Measurements from ENCODE around the gene AGK.
A peak's percentile ranks its signal among the peaks of the same experiment; 100 is the strongest.

AGK gene

GRCh38 chr7:141551094-141551781 lies at the start of gene AGK:
Gene AGK (plus strand): TSS chr7:141551410. CDS start chr7:141555467, 4,057 bp downstream.
- peak; percentile 35 to 53 for DNase-seq (ENCODE audit: extremely low read depth in 1 of 2, low read depth in 1 of 2)

GRCh38 chr7:141501451-141501850 lies 49.8 kb upstream of the AGK start:
- no peak for DNase-seq (ENCODE audit: extremely low read depth in 1 of 2, low read depth in 1 of 2)

GRCh38 chr7:141511316-141511675 lies 39.9 kb upstream of the AGK start:
- DNase-seq (ENCODE audit: extremely low read depth in 1 of 2, low read depth in 1 of 2) = no peak

GRCh38 chr7:141511676-141512396 lies 39.4 kb upstream of the AGK start:
- DNase-seq (ENCODE audit: extremely low read depth in 1 of 2, low read depth in 1 of 2) = no peak

- no peak for DNase-seq (ENCODE audit: extremely low read depth in 1 of 2, low read depth in 1 of 2)
These were observed 38.6 kb upstream of the AGK start for GRCh38 chr7:141512597-141512996.

- DNase-seq (ENCODE audit: extremely low read depth in 1 of 2, low read depth in 1 of 2) = no peak
These were observed 37.5 kb upstream of the AGK start for GRCh38 chr7:141513720-141514119.

GRCh38 chr7:141515941-141516340 lies 35.3 kb upstream of the AGK start:
- DNase-seq (ENCODE audit: extremely low read depth in 1 of 2, low read depth in 1 of 2) = no peak

- no peak for DNase-seq (ENCODE audit: extremely low read depth in 1 of 2, low read depth in 1 of 2)
These were observed 31.6 kb upstream of the AGK start for GRCh38 chr7:141519623-141520022.

- no peak for DNase-seq (ENCODE audit: extremely low read depth in 1 of 2, low read depth in 1 of 2)
These were observed 28.4 kb upstream of the AGK start for GRCh38 chr7:141522657-141523342.

- DNase-seq (ENCODE audit: extremely low read depth in 1 of 2, low read depth in 1 of 2) = no peak
These were observed 25.2 kb upstream of the AGK start for GRCh38 chr7:141525973-141526514.

GRCh38 chr7:141527076-141527475 lies 24.1 kb upstream of the AGK start:
- no peak for DNase-seq (ENCODE audit: extremely low read depth in 1 of 2, low read depth in 1 of 2)

GRCh38 chr7:141528399-141528798 lies 22.8 kb upstream of the AGK start:
- no peak for DNase-seq (ENCODE audit: extremely low read depth in 1 of 2, low read depth in 1 of 2)

GRCh38 chr7:141533149-141533949 lies 17.9 kb upstream of the AGK start:
- DNase-seq (ENCODE audit: extremely low read depth in 1 of 2, low read depth in 1 of 2) = peak; percentile 18 to 48

- DNase-seq (ENCODE audit: extremely low read depth in 1 of 2, low read depth in 1 of 2) = no peak
These were observed 16.2 kb upstream of the AGK start for GRCh38 chr7:141534757-141535737.

- no peak for DNase-seq (ENCODE audit: extremely low read depth in 1 of 2, low read depth in 1 of 2)
These were observed 13.3 kb upstream of the AGK start for GRCh38 chr7:141537906-141538305.

GRCh38 chr7:141541375-141541774 lies 9.8 kb upstream of the AGK start:
- DNase-seq (ENCODE audit: extremely low read depth in 1 of 2, low read depth in 1 of 2) = no peak

GRCh38 chr7:141544831-141545230 lies 6.4 kb upstream of the AGK start:
- DNase-seq (ENCODE audit: extremely low read depth in 1 of 2, low read depth in 1 of 2) = no peak

- DNase-seq (ENCODE audit: extremely low read depth in 1 of 2, low read depth in 1 of 2) = no peak
These were observed 1.6 kb upstream of the AGK start for GRCh38 chr7:141549582-141549981.

GRCh38 chr7:141550386-141551093 lies 670 bp upstream of the AGK start:
- no peak for DNase-seq (ENCODE audit: extremely low read depth in 1 of 2, low read depth in 1 of 2)
